Measurements from ENCODE around the gene TET3. TPM values are rescaled to one million over a fixed set of nuclear protein-coding genes. Genes with fewer than 3 reads are reported as not detected.

TET3 gene
- total and polyA plus RNA-seq, 2 of the 4 experiments (the other 2 are of a cell fraction) = 1.6 to 1.8 TPM

GRCh38 chr2:73942664-73943063 is 42.0 kb upstream of the TET3 start:
- H3K4me1 ChIP-seq (ENCODE audit: control insufficient read depth, insufficient read depth, low read length) = peaks cover 9% of the 10 kb centered on the region
- no TSS peak for BruUV-seq (replicated peaks)

More at GRCh38 chr2:73942664-73943063, 42.0 kb upstream of the TET3 start:
- no peak for ATAC-seq (ENCODE audit: low read depth)
- Histone ChIP-seq H4K91ac (ENCODE audit: insufficient read depth, low read depth, low read length) (no peak overlapping the region), H2BK20ac (ENCODE audit: low read depth, low read length) (no peak overlapping the region), H2BK15ac (ENCODE audit: low read depth, low read length) (no peak overlapping the region), H3K9me3 (ENCODE audit: control insufficient read depth, insufficient read depth, low read length) (no peaks in the 10 kb centered on the region), H3K4me3 (ENCODE audit: insufficient read depth, low read depth, low read length) (no peak overlapping the region), H2AK5ac (ENCODE audit: low read depth, low read length) (no peak overlapping the region), H3K9me1 (ENCODE audit: insufficient read depth, low read length) (peaks cover 17% of the 10 kb centered on the region), H2AK9ac (replicated peaks; ENCODE audit: low read depth, low read length, poor library complexity) (no peak overlapping the region), H3K23ac (ENCODE audit: low read depth, low read length) (no peak overlapping the region), H3K56ac (ENCODE audit: extremely low read depth, insufficient read depth, low read length) (no peak overlapping the region), H3K9ac (ENCODE audit: low read depth, low read length) (no peak overlapping the region), H3K18ac (ENCODE audit: low read depth, low read length) (no peak overlapping the region), H3K36me3 (ENCODE audit: control insufficient read depth, insufficient read depth, low read length) (peaks cover 23% of the 10 kb centered on the region), H3K4ac (ENCODE audit: low read depth, low read length) (no peak overlapping the region), H3K27ac (ENCODE audit: insufficient read depth, low read length) (no peak overlapping the region), H2BK5ac (ENCODE audit: low read depth, low read length, poor library complexity, severe bottlenecking) (no peak overlapping the region), H2AFZ (replicated peaks; ENCODE audit: low read length, poor library complexity) (no peak overlapping the region), H3K4me2 (ENCODE audit: low read depth, low read length) (no peak overlapping the region), H4K5ac (ENCODE audit: low read depth, low read length) (no peak overlapping the region), H3K14ac (replicated peaks; ENCODE audit: low read depth, low read length) (no peak overlapping the region), H3K27me3 (ENCODE audit: control insufficient read depth, insufficient read depth, low read length) (no peaks in the 10 kb centered on the region), H2BK120ac (ENCODE audit: low read depth, low read length) (no peak overlapping the region), H4K8ac (ENCODE audit: low read depth in 2 of 2, low read length in 2 of 2) (no peak overlapping the region), H4K20me1 (ENCODE audit: insufficient read depth, low read length) (peaks cover 79% of the 10 kb centered on the region), H3K79me1 (ENCODE audit: low read depth in 1 of 2, low read length in 2 of 2) (peaks cover 30 to 68% of the 10 kb centered on the region in 2 experiments)
- in situ Hi-C loops (cut with MboI; ENCODE audit: low sequenced_read_pairs) = no loop called here
- no CpG with 5 or more reads among the region's 2 CpGs for WGBS, 2 experiments (ENCODE audit: extremely low coverage in 2 of 2, insufficient read length in 1 of 2)
- TF ChIP-seq FOS (IDR thresholded peaks at IDR 0.05; ENCODE audit: low read depth, low read length) (no peak), NFE2L2 (IDR thresholded peaks at IDR 0.05; ENCODE audit: low read depth, low read length) (no peak), RCOR1 (IDR thresholded peaks at IDR 0.05; ENCODE audit: insufficient replicate concordance, low read length) (no peak), CEBPB (IDR thresholded peaks at IDR 0.05; ENCODE audit: low read depth, low read length) (no peak), POLR2A (IDR thresholded peaks at IDR 0.05; ENCODE audit: low read depth, low read length) (no peak), ELK1 (IDR thresholded peaks at IDR 0.05; ENCODE audit: borderline replicate concordance, low read depth, low read length) (no peak), SMC3 (IDR thresholded peaks at IDR 0.05; ENCODE audit: low read depth, low read length) (no peak), MXI1 (IDR thresholded peaks at IDR 0.05; ENCODE audit: borderline replicate concordance, low read depth, low read length) (no peak), BHLHE40 (IDR thresholded peaks at IDR 0.05; ENCODE audit: low read depth, low read length) (no peak), CHD1 (IDR thresholded peaks at IDR 0.05; ENCODE audit: low read depth, low read length) (no peak), RAD21 (IDR thresholded peaks at IDR 0.05; ENCODE audit: low read length) (no peak), RFX5 (IDR thresholded peaks at IDR 0.05; ENCODE audit: low read depth, low read length) (no peak), MAFK (IDR thresholded peaks at IDR 0.05; ENCODE audit: low read depth, low read length) (no peak), MAZ (IDR thresholded peaks at IDR 0.05; ENCODE audit: borderline replicate concordance, low read depth, low read length) (no peak)
- TF ChIP-seq, protein P1, sequence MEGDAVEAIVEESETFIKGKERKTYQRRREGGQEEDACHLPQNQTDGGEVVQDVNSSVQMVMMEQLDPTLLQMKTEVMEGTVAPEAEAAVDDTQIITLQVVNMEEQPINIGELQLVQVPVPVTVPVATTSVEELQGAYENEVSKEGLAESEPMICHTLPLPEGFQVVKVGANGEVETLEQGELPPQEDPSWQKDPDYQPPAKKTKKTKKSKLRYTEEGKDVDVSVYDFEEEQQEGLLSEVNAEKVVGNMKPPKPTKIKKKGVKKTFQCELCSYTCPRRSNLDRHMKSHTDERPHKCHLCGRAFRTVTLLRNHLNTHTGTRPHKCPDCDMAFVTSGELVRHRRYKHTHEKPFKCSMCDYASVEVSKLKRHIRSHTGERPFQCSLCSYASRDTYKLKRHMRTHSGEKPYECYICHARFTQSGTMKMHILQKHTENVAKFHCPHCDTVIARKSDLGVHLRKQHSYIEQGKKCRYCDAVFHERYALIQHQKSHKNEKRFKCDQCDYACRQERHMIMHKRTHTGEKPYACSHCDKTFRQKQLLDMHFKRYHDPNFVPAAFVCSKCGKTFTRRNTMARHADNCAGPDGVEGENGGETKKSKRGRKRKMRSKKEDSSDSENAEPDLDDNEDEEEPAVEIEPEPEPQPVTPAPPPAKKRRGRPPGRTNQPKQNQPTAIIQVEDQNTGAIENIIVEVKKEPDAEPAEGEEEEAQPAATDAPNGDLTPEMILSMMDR (conservative IDR thresholded peaks at IDR 0.05; ENCODE audit: low read depth, low read length) = no peak
- TF ChIP-seq, protein P2, sequence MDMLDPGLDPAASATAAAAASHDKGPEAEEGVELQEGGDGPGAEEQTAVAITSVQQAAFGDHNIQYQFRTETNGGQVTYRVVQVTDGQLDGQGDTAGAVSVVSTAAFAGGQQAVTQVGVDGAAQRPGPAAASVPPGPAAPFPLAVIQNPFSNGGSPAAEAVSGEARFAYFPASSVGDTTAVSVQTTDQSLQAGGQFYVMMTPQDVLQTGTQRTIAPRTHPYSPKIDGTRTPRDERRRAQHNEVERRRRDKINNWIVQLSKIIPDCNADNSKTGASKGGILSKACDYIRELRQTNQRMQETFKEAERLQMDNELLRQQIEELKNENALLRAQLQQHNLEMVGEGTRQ (IDR thresholded peaks at IDR 0.05; ENCODE audit: low read depth, low read length) = no peak
- DNase-seq = no peak
- CTCF ChIA-PET = no interaction called here
- intact Hi-C loops (cut with micrococcal nuclease) = no loop called here
- POLR2A ChIA-PET (ENCODE audit: unreplicated experiment) = no interaction called here
- dilution Hi-C loops (cut with HindIII; ENCODE audit: low sequenced_read_pairs, unreplicated experiment) = no loop called here
